GM21717 (cell line): ENCODE data around the gene TFRC.
"Not testable (repeated sequence)": the region's sequence is repeated elsewhere in the genome, so short reads cannot be mapped to it uniquely, and the experiment has no call there.

Source experiments
- ATAC-seq: cut with Tn5 transposase; IDR thresholded peaks from one replicate; pipeline ENCODE4 v1.9.1; 2021; ENCODE audit warnings: mild to moderate bottlenecking, moderate library complexity; ENCODE audit not compliant: unreplicated experiment

Gene TFRC

DNA sequence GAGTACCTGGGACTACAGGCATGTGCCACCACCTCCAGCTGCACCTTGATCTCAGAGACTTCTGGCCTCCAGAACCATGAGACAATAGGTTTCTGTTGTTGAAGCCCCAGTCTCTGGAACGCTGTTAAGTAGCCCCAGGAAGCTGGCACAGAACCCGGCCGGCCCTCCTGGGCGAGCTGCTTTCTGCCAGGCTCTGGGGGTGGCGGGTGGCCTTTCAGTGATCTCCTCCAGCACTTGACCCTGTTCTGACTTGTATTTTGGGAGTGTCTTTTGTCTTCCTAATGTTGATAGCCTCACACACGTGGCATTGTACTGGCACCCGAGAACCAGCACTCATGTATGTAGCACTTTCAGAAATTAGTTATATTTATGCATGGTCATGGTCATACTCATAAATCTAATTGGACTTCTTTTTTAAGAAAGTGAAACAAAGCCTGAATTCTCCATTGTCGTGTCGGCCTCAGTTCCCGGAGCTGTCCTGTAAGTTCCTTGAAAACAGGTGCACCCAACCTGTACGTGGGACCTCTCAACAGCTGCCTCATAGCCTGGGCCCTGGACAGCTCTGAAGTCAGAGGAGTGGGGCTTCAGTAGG lies 74.0 kb downstream of the TFRC start:
- no peak for ATAC-seq

DNA sequence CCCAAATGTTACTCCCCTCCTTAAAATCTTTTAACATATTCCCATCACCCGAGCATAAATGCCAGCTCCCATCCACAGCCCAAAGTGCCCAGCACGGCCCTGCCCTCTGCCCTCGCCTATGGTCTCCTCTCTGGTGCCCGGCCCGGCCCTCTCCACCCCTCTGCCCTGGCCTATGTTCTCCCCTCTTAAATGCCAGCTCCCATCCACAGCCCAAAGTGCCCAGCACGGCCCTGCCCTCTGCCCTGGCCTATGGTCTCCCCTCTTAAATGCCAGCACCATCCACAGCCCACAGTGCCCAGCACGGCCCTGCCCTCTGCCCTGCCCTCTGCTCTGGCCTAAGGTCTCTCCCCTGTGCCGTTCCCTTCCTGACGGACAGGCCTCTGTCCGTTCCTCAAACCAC lies 76.6 kb downstream of the TFRC start:
- ATAC-seq = not testable (repeated sequence)

GRCh38 chr3:196004359-196005052 lies 77.4 kb downstream of the TFRC start:
- ATAC-seq = not testable (repeated sequence)

DNA sequence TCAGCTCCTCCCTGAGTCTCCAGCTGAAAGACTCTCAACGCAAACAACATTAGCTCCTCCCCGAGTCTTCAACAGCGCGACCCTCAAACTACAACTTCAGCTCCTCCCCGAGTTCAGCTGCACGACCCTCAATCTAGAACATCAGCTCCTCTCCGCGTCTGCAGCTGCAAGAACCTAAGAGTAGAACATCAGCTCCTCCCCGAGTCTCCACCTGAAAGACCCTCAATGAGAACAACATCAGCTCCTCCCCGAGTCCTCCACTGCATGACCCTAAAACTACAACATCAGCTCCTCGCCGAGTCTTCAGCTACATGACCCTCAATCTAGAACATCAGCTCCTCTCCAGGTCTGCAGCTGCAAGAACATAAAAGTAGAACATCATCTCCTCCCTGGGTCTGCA lies 78.3 kb downstream of the TFRC start:
- ATAC-seq = no peak

- not testable (repeated sequence) for ATAC-seq
These were observed 79.2 kb downstream of the TFRC start for GRCh38 chr3:196002721-196003120.

- not testable (repeated sequence) for ATAC-seq
These were observed 80.7 kb downstream of the TFRC start for GRCh38 chr3:196001240-196001639.

DNA sequence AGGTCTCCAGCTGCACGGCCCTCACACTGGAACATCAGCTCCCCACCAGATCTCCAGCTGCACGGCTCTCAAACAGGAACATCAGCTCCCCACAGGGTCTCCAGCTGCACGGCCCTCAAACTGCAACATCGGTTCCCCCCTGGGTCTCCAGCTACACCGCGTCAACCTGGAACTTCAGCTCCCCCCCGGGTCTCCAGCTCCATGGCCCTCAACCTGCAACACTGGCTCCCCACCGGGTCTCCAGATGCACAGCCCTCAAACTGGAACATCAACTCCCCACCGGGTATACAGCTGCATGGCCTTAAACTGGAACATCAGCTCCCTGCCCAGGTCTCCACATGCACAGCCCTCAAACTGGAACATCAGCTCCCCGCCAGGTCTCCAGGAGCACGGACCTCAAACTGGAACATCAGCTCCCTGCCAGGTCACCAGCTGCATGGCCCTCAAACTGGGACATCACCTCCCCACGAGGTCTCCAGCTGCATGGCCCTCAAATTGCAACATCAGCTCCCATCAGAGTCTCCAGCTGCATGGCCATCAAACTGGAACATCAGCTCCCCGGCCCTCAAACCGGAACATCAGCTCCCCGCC lies 81.4 kb downstream of the TFRC start:
- ATAC-seq = not testable (repeated sequence)

- no peak for ATAC-seq
These were observed 82.0 kb downstream of the TFRC start for GRCh38 chr3:195999896-196000295.
